C4-2B (cell line): ENCODE results near the gene BLVRB.

Source experiments
- H3K27ac ChIP-seq: fragments of 450-650 bp; 2 replicates; pipeline ENCODE4 v1.5.1; 2017
- CTCF ChIP-seq: fragments of 450-650 bp; conservative IDR thresholded peaks from 2 replicates; pipeline ENCODE4 v1.5.1; 2017; ENCODE audit warnings: mild to moderate bottlenecking
- ZFX ChIP-seq: fragments of 450-650 bp; IDR thresholded peaks from 2 replicates; pipeline ENCODE4 v1.6.1; 2017

BLVRB gene

GRCh38 chr19:40444000-40444824 lies 21.3 kb downstream of the BLVRB start, which contains the start of gene SERTAD3:
TSS of gene SERTAD3 (minus strand) at chr19:40444335. CDS start at chr19:40442080, 2,255 bp downstream.
- peak within 1 kb of the TSS; percentile 98 for H3K27ac ChIP-seq
- TF ChIP-seq CTCF (no peak), ZFX (no peak)

- 0 out of 2 replicates have a peak, but pooled peaks have one; percentile 14 for TF ChIP-seq ZFX
- TF ChIP-seq CTCF: no peak
- H3K27ac ChIP-seq: peak overlapping the region; percentile 98
These were observed 22.2 kb downstream of the BLVRB start for GRCh38 chr19:40443131-40443999.

GRCh38 chr19:40442328-40443130 lies 23.0 kb downstream of the BLVRB start:
- peak overlapping the region; percentile 98 for H3K27ac ChIP-seq
- no peak for TF ChIP-seq ZFX
- no peak for TF ChIP-seq CTCF

- no peak for TF ChIP-seq CTCF
- no peak for TF ChIP-seq ZFX
- no peak overlapping the region for H3K27ac ChIP-seq
These were observed 23.8 kb downstream of the BLVRB start for GRCh38 chr19:40441719-40442253.

GRCh38 chr19:40438284-40438683 lies 27.3 kb downstream of the BLVRB start:
- H3K27ac ChIP-seq: no peak overlapping the region

More at GRCh38 chr19:40438284-40438683, 27.3 kb downstream of the BLVRB start:
- TF ChIP-seq ZFX (no peak), CTCF (no peak)
